ENCODE data around the gene SPOCK3. TPM values are rescaled to one million over a fixed set of nuclear protein-coding genes. Genes with fewer than 3 reads are reported as not detected.

Gene SPOCK3
- total and polyA plus RNA-seq, 2 of the 13 experiments (the other 11 are each of a cell fraction or from before 2014, with no cell fraction given): not detected

GRCh38 chr4:167079762-167080161 is 154.5 kb downstream of the SPOCK3 start:
- Histone ChIP-seq H3K27me3 (ENCODE audit: control insufficient read depth in 1 of 2, insufficient read depth in 2 of 2, low read length in 2 of 2) (no peaks in the 10 kb centered on the region), H3K9ac (ENCODE audit: insufficient read depth, low read depth, low read length) (no peak overlapping the region), H3K79me2 (ENCODE audit: insufficient read depth, low read length) (no peaks in the 10 kb centered on the region), H4K20me1 (ENCODE audit: insufficient read depth, low read length) (no peaks in the 10 kb centered on the region), H3K4me3 (replicated peaks in 1 of 3; ENCODE audit: insufficient read depth in 1 of 3, low read depth in 2 of 3, low read length in 3 of 3) (no peak overlapping the region), H3K27ac (ENCODE audit: extremely low read length, insufficient read depth, low read length) (no peak overlapping the region), H3K9me3 (ENCODE audit: low read length) (no peaks in the 10 kb centered on the region), H3K36me3 (replicated peaks in 1 of 2; ENCODE audit: control insufficient read depth in 1 of 2, insufficient read depth in 2 of 2, low read length in 2 of 2) (no peaks in the 10 kb centered on the region), H2AFZ (ENCODE audit: low read length) (no peak overlapping the region), H3K4me1 (ENCODE audit: insufficient read depth, low read length) (no peaks in the 10 kb centered on the region), H3K4me2 (ENCODE audit: low read depth, low read length) (no peak overlapping the region)
- FAIRE-seq (no peak), ATAC-seq (no peak), DNase-seq (ENCODE audit: low spot score) (no peak)
- intact Hi-C loops (cut with micrococcal nuclease; ENCODE audit: unreplicated experiment) (no loop called here), in situ Hi-C loops (cut with HindIII; ENCODE audit: extremely low pct_ligation_motif_present, low pct_unique_long_range_greater_than_20kb) (no loop called here)
- CTCF ChIA-PET (ENCODE audit: low intra/inter-chr PET ratio, low total read pairs): no interaction called here
- POLR2A ChIA-PET: no interaction called here
- no peak for TF ChIP-seq HCFC1 (IDR thresholded peaks at IDR 0.05; ENCODE audit: low read depth, low read length)
- no peak for TF ChIP-seq KDM3A (CRISPR knock-in tag; IDR thresholded peaks at IDR 0.05; ENCODE audit: low read depth)
- no peak for TF ChIP-seq ARID4A (CRISPR knock-in tag; IDR thresholded peaks at IDR 0.05; ENCODE audit: borderline replicate concordance)
- TF ChIP-seq ZBTB39 (CRISPR knock-in tag; IDR thresholded peaks at IDR 0.05): no peak
- TF ChIP-seq ATM (IDR thresholded peaks at IDR 0.05; ENCODE audit: borderline replicate concordance): no peak
- no peak for TF ChIP-seq ZNF883 (CRISPR knock-in tag; IDR thresholded peaks at IDR 0.05; ENCODE audit: not compliant biosample characterization)
- TF ChIP-seq ZNF451 (CRISPR knock-in tag; IDR thresholded peaks at IDR 0.05): no peak
- no peak for TF ChIP-seq ZSCAN21 (CRISPR knock-in tag; IDR thresholded peaks at IDR 0.05; ENCODE audit: borderline replicate concordance)
- no peak for TF ChIP-seq ZNF143 (CRISPR knock-in tag; IDR thresholded peaks at IDR 0.05)
- TF ChIP-seq GPBP1L1 (CRISPR knock-in tag; IDR thresholded peaks at IDR 0.05): no peak
- TF ChIP-seq GZF1 (CRISPR knock-in tag; IDR thresholded peaks at IDR 0.05): no peak
- TF ChIP-seq HNF1B (CRISPR knock-in tag; IDR thresholded peaks at IDR 0.05): no peak
- BruUV-seq (replicated peaks): no TSS peak
